H1 (cell line): ENCODE data around the gene C19orf25. TPM values are rescaled to one million over a fixed set of nuclear protein-coding genes. Genes with fewer than 3 reads are reported as not detected.

Experiments used
- CTCF ChIA-PET: fragments of 300-600 bp; sonication (Branson Sonifier 250); formaldehyde crosslinking; loops from one replicate; lab custom pipeline; 2021; ENCODE audit not compliant: partially characterized antibody; lab: Charles Lee
- POLR2A ChIA-PET: fragments of 300-600 bp; sonication (Branson Sonifier 250); formaldehyde crosslinking; loops from one replicate; lab custom pipeline; 2021; ENCODE audit warnings: inconsistent platforms; ENCODE audit not compliant: partially characterized antibody; lab: Charles Lee
- DNase-seq, 2 experiments: peaks; one replicate each; pipeline versions ENCODE4 v3.0.0 to v3.0.0-alpha.2; 2010 to 2022; ENCODE audit warnings: low spot score in 2 of 2, low read depth in 1 of 2, mixed read lengths in 1 of 2
- FAIRE-seq: peaks from 2 replicates; lab custom pipeline; 2011; peaks lifted over from hg19 to GRCh38; lab: Jason Lieb, UNC
- H2AFZ ChIP-seq: 2 replicates; pipeline ENCODE4 v1.8.1; 2012; ENCODE audit warnings: low read length, inconsistent platforms
- H2AK5ac ChIP-seq: 2 replicates; pipeline ENCODE4 v1.6.1; 2013; ENCODE audit warnings: low read depth, low read length
- H2BK120ac ChIP-seq: replicated peaks from 2 replicates; pipeline ENCODE3; 2013; ENCODE audit warnings: low read depth, low read length, inconsistent platforms
- H2BK12ac ChIP-seq: 2 replicates; pipeline ENCODE4 v1.6.1; 2013; ENCODE audit warnings: low read depth, low read length
- H2BK15ac ChIP-seq: 2 replicates; pipeline ENCODE4 v1.6.1; 2013; ENCODE audit warnings: low read length
- H2BK20ac ChIP-seq: 2 replicates; pipeline ENCODE4 v1.6.1; 2013; ENCODE audit warnings: low read length
- H2BK5ac ChIP-seq: 2 replicates; pipeline ENCODE4 v1.6.1; 2013; ENCODE audit warnings: low read depth, low read length
- H3K14ac ChIP-seq: 2 replicates; pipeline ENCODE4 v1.6.1; 2013; ENCODE audit warnings: inconsistent platforms; ENCODE audit not compliant: insufficient read length
- H3K18ac ChIP-seq: 2 replicates; pipeline ENCODE4 v1.6.1; 2013; ENCODE audit warnings: low read length; ENCODE audit errors: extremely low read depth
- H3K23ac ChIP-seq: 2 replicates; pipeline ENCODE4 v1.6.1; 2013; ENCODE audit warnings: inconsistent platforms; ENCODE audit not compliant: insufficient read length
- H3K23me2 ChIP-seq: 2 replicates; pipeline ENCODE4 v1.6.1; 2013; ENCODE audit warnings: low read depth, low read length
- H3K27ac ChIP-seq: 2 replicates; pipeline ENCODE4 v1.6.1; 2011; ENCODE audit warnings: low read depth, low read length, inconsistent platforms
- H3K27me3 ChIP-seq, 4 experiments: replicated peaks in 1 of 4; 1 replicate in 1 of 4; 2 replicates in 3 of 4; pipeline versions ENCODE4 v1.6.1 to v1.8.1; 2011 to 2013; ENCODE audit warnings: low read length in 3 of 4, mild to moderate bottlenecking in 3 of 4, inconsistent platforms in 2 of 4, mixed read lengths in 2 of 4, moderate library complexity in 1 of 4; ENCODE audit not compliant: control insufficient read depth in 3 of 4, insufficient read depth in 3 of 4; ENCODE audit errors: extremely low read depth in 1 of 4
- H3K36me3 ChIP-seq, 4 experiments: 2 replicates each; pipeline versions ENCODE4 v1.6.1 to v1.8.1; 2011 to 2013; ENCODE audit warnings: mild to moderate bottlenecking in 4 of 4, low read length in 3 of 4, moderate library complexity in 2 of 4, control low read depth in 1 of 4, inconsistent platforms in 1 of 4; ENCODE audit not compliant: insufficient read depth in 4 of 4, control insufficient read depth in 2 of 4
- H3K4ac ChIP-seq: replicated peaks from 2 replicates; pipeline ENCODE3; 2013; ENCODE audit warnings: low read length, low read depth, mixed read lengths, inconsistent platforms; ENCODE audit not compliant: insufficient read length
- H3K4me1 ChIP-seq, 4 experiments: replicated peaks in 1 of 4; 1 replicate in 1 of 4; 2 replicates in 3 of 4; pipeline versions ENCODE4 v1.6.1 to v1.8.1; 2011 to 2013; ENCODE audit warnings: low read length in 3 of 4, inconsistent platforms in 2 of 4, mixed read lengths in 1 of 4; ENCODE audit not compliant: insufficient read depth in 4 of 4, control insufficient read depth in 3 of 4
- H3K4me2 ChIP-seq, 2 experiments: 2 replicates each; pipeline versions ENCODE4 v1.6.1 to v1.8.1; 2011 to 2013; ENCODE audit warnings: low read depth in 2 of 2, low read length in 2 of 2, control low read depth in 1 of 2, inconsistent platforms in 1 of 2, mild to moderate bottlenecking in 1 of 2; ENCODE audit not compliant: insufficient read depth in 1 of 2
- H3K4me3 ChIP-seq, 4 experiments: fragments of 200-600, 300-600 bp in 1 of 4; sonication (generic), shearing (Covaris generic), sonication (Bioruptor Twin) in 1 of 4; 2 replicates each; pipeline versions ENCODE4 v1.5.1 to v1.8.1; 2011 to 2016; ENCODE audit warnings: low read length in 4 of 4, low read depth in 3 of 4, control low read depth in 2 of 4, inconsistent platforms in 2 of 4, mild to moderate bottlenecking in 2 of 4, mixed read lengths in 1 of 4, moderate library complexity in 1 of 4; ENCODE audit not compliant: insufficient read depth in 2 of 4; ENCODE audit errors: extremely low read depth in 1 of 4
- H3K56ac ChIP-seq: replicated peaks from 2 replicates; pipeline ENCODE3; 2013; ENCODE audit warnings: low read depth, mild to moderate bottlenecking, mixed read lengths, low read length, inconsistent platforms; ENCODE audit not compliant: insufficient read length
- H3K79me1 ChIP-seq: 2 replicates; pipeline ENCODE4 v1.6.1; 2013; ENCODE audit warnings: low read depth, low read length, control low read depth
- H3K79me2 ChIP-seq, 2 experiments: 2 replicates each; pipeline versions ENCODE4 v1.6.1 to v1.8.1; 2012 to 2013; ENCODE audit warnings: low read length in 2 of 2, mild to moderate bottlenecking in 2 of 2, inconsistent platforms in 1 of 2; ENCODE audit not compliant: insufficient read depth in 2 of 2, control insufficient read depth in 1 of 2
- H3K9ac ChIP-seq, 4 experiments: replicated peaks in 1 of 4; 1 replicate in 1 of 4; 2 replicates in 3 of 4; pipeline versions ENCODE4 v1.6.1 to v1.8.1; 2011 to 2013; ENCODE audit warnings: low read depth in 3 of 4, low read length in 3 of 4, control low read depth in 2 of 4, mild to moderate bottlenecking in 2 of 4, moderate library complexity in 2 of 4, inconsistent platforms in 1 of 4; ENCODE audit errors: extremely low read depth in 1 of 4
- H3K9me3 ChIP-seq, 2 experiments: 2 replicates each; pipeline versions ENCODE4 v1.6.1 to v1.8.1; 2012 to 2013; ENCODE audit warnings: mild to moderate bottlenecking in 2 of 2, moderate library complexity in 2 of 2, control low read depth in 1 of 2, inconsistent platforms in 1 of 2, low read depth in 1 of 2, low read length in 1 of 2, mixed read lengths in 1 of 2; ENCODE audit not compliant: insufficient read depth in 2 of 2
- H4K20me1 ChIP-seq, 2 experiments: replicated peaks in 1 of 2; 2 replicates each; pipeline versions ENCODE3 to v1.8.1; 2011 to 2013; ENCODE audit warnings: inconsistent platforms in 2 of 2, low read length in 2 of 2, mild to moderate bottlenecking in 1 of 2; ENCODE audit not compliant: insufficient read depth in 2 of 2, control insufficient read depth in 1 of 2
- H4K5ac ChIP-seq: 2 replicates; pipeline ENCODE4 v1.6.1; 2013; ENCODE audit warnings: low read length, low read depth, mixed read lengths, inconsistent platforms; ENCODE audit not compliant: insufficient read length
- H4K8ac ChIP-seq: 2 replicates; pipeline ENCODE4 v1.8.0; 2013; ENCODE audit warnings: mild to moderate bottlenecking, moderate library complexity, low read length, inconsistent platforms; ENCODE audit not compliant: insufficient read depth; ENCODE audit errors: extremely low read depth
- H4K91ac ChIP-seq: replicated peaks from 2 replicates; pipeline ENCODE3; 2013; ENCODE audit warnings: low read length, mixed read lengths, inconsistent platforms; ENCODE audit not compliant: insufficient read length
- CHD2 ChIP-seq: IDR thresholded peaks from 2 replicates; pipeline ENCODE4 v1.6.1; 2012; ENCODE audit warnings: low read length, improper control_type of control experiment
- EZH2 ChIP-seq: fragments of 200-600 bp; sonication (generic); IDR thresholded peaks from 2 replicates; pipeline ENCODE4 v1.7.1; 2012; ENCODE audit warnings: low read depth, mild to moderate bottlenecking, moderate library complexity, low read length, inconsistent platforms; ENCODE audit not compliant: severe bottlenecking
- JUND ChIP-seq: IDR thresholded peaks from 2 replicates; pipeline ENCODE4 v1.6.1; 2011; ENCODE audit warnings: mild to moderate bottlenecking, improper control_type of control experiment, low read length
- KDM1A ChIP-seq: fragments of 200-600, 300-600 bp; sonication (generic); IDR thresholded peaks from 2 replicates; pipeline ENCODE4 v1.7.1; 2016; ENCODE audit warnings: mild to moderate bottlenecking, low read length, borderline replicate concordance
- RNF2 ChIP-seq: fragments of 200-900, 300-1000 bp; sonication (generic); IDR thresholded peaks from 2 replicates; pipeline ENCODE4 v1.7.1; 2016; ENCODE audit warnings: borderline replicate concordance, low read depth, mild to moderate bottlenecking, antibody characterized with exemption, low read length; ENCODE audit not compliant: poor library complexity, severe bottlenecking; ENCODE audit errors: missing control alignments
- RXRA ChIP-seq: IDR thresholded peaks from 2 replicates; pipeline ENCODE4 v1.6.1; 2011; ENCODE audit warnings: low read depth, mild to moderate bottlenecking, low read length, moderate library complexity; ENCODE audit not compliant: insufficient read depth
- WGBS, 2 experiments: shearing (Covaris generic) in 1 of 2; methylation state at CpG; one replicate each; pipeline versions ENCODE4 v1.1.6 to v1.1.7; 2013 to 2015; ENCODE audit warnings: low lambda C conversion rate in 2 of 2, mixed read lengths in 2 of 2, inconsistent platforms in 1 of 2, low coverage in 1 of 2, missing lambda C conversion rate in 1 of 2; ENCODE audit not compliant: insufficient replicate concordance in 2 of 2, insufficient coverage in 1 of 2, insufficient read length in 1 of 2; ENCODE audit errors: extremely low coverage in 1 of 2, missing lambda C conversion rate in 1 of 2; 5-methylcytosine and 5-hydroxymethylcytosine counted together
- polyA plus RNA-seq, 7 experiments: library from polyadenylated mRNA; depleted of rRNA in 3 of 7; stranded (reverse) in 5 of 7; unstranded in 2 of 7; fragments of >200 nt in 5 of 7; fragments of 200-250 nt in 2 of 7; gene quantifications; 1 replicate in 5 of 7; 2 replicates in 1 of 7; 4 replicates in 1 of 7; pipeline versions ENCODE4 v1.2.1 to v1.2.3, GENCODE V29; 2011 to 2013; ENCODE audit warnings: missing spikeins in 2 of 7, mixed read lengths in 2 of 7
- total RNA-seq: library from RNA; stranded (reverse); fragmentation: NEBNext Ultra II Directional; extraction: Animal tissue kit (Norgen Biotek cat#: 25700); gene quantifications from 2 replicates; pipeline ENCODE4 v1.2.1, GENCODE V29; 2021
- TF ChIP-seq, protein P1 (sequence below), 3 experiments: IDR thresholded peaks; 1 replicate in 2 of 3; 2 replicates in 1 of 3; pipeline versions ENCODE4 v1.5.1 to v1.6.1; 2011; ENCODE audit warnings: low read length in 3 of 3, mild to moderate bottlenecking in 3 of 3, inconsistent platforms in 2 of 3, low read depth in 1 of 3, moderate library complexity in 1 of 3; ENCODE audit not compliant: insufficient read depth in 1 of 3; ENCODE audit errors: control extremely low read depth in 1 of 3

Gene C19orf25
- total and polyA plus RNA-seq, 2 of the 8 experiments (the other 6 are each of a cell fraction or from before 2014, with no cell fraction given): 41.3 to 67.4 TPM

- Histone ChIP-seq H3K14ac (no peak overlapping the region), H3K23me2 (peaks cover 10% of the 10 kb centered on the region; the same call in 1 of the 2 replicates), H2BK12ac (no peak overlapping the region), H3K4me1 (peaks cover 0 to 11% (median 7%) of the 10 kb centered on the region in 4 experiments; a peak in 5 of 7 replicates), H3K56ac (no peak overlapping the region), H3K9ac (no peak overlapping the region), H3K23ac (no peak overlapping the region), H2BK20ac (no peak overlapping the region), H3K27ac (no peak overlapping the region), H2AFZ (no peak overlapping the region), H2AK5ac (no peak overlapping the region), H4K5ac (no peak overlapping the region), H3K79me2 (no peaks in the 10 kb centered on the region), H2BK5ac (no peak overlapping the region), H3K36me3 (no peaks in the 10 kb centered on the region), H3K18ac (no peak overlapping the region), H3K4me3 (no peak overlapping the region), H4K8ac (no peak overlapping the region), H3K4me2 (no peak overlapping the region), H4K20me1 (no peaks in the 10 kb centered on the region), H3K9me3 (no peaks in the 10 kb centered on the region), H2BK15ac (0 out of 2 replicates have a peak overlapping the region, but pooled peaks have one; percentile 29), H2BK120ac (no peak overlapping the region), H4K91ac (no peak overlapping the region), H3K4ac (no peak overlapping the region), H3K27me3 (peaks cover 0 to 19% (median 15%) of the 10 kb centered on the region in 4 experiments; a peak in 5 of 7 replicates), H3K79me1 (no peaks in the 10 kb centered on the region)
- CTCF ChIA-PET: interaction anchor here (0.5 to 1.3 kb wide), 3 partner anchors 45 to 262 kb away, joined by 3 to 4 read pairs (median 3); no protein-coding TSS in a partner anchor
- 92% methylated on average over 36 of the region's 45 CpGs; no CpG with 5 or more reads in 1 of the 2 experiments for WGBS, 2 experiments
- FAIRE-seq: no peak
- DNase-seq: no peak
- POLR2A ChIA-PET: no interaction called here
- TF ChIP-seq RXRA: no peak
- TF ChIP-seq JUND: no peak
- TF ChIP-seq CHD2: no peak
- no peak for TF ChIP-seq RNF2
- TF ChIP-seq, protein P1, sequence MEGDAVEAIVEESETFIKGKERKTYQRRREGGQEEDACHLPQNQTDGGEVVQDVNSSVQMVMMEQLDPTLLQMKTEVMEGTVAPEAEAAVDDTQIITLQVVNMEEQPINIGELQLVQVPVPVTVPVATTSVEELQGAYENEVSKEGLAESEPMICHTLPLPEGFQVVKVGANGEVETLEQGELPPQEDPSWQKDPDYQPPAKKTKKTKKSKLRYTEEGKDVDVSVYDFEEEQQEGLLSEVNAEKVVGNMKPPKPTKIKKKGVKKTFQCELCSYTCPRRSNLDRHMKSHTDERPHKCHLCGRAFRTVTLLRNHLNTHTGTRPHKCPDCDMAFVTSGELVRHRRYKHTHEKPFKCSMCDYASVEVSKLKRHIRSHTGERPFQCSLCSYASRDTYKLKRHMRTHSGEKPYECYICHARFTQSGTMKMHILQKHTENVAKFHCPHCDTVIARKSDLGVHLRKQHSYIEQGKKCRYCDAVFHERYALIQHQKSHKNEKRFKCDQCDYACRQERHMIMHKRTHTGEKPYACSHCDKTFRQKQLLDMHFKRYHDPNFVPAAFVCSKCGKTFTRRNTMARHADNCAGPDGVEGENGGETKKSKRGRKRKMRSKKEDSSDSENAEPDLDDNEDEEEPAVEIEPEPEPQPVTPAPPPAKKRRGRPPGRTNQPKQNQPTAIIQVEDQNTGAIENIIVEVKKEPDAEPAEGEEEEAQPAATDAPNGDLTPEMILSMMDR (IDR thresholded peaks at IDR 0.05; ENCODE audit: control extremely low read depth in 1 of 3, insufficient read depth in 1 of 3, low read depth in 1 of 3, low read length in 3 of 3): no peak
- TF ChIP-seq KDM1A: no peak
- no peak for TF ChIP-seq EZH2
Measured at GRCh38 chr19:1505991-1506881, 27.2 kb upstream of the C19orf25 start.
